ENCODE data around the gene RAD51D.
"Not testable (repeated sequence)": the region's sequence is repeated elsewhere in the genome, so short reads cannot be mapped to it uniquely, and the experiment has no call there.

The RAD51D gene

GRCh38 chr17:35064516-35065215, 55.0 kb downstream of the RAD51D start:
- DNase-seq, result peak; percentile 68

- peak; percentile 99 for DNase-seq
These were observed 56.0 kb downstream of the RAD51D start, which contains the start of gene RFFL for GRCh38 chr17:35063514-35064223. RFFL (minus strand) TSS chr17:35063707; CDS start chr17:35026553, 37,154 bp downstream.

- DNase-seq, result no peak
These were observed 57.4 kb downstream of the RAD51D start for GRCh38 chr17:35062308-35062707.

- no peak for DNase-seq
These were observed 62.2 kb downstream of the RAD51D start for GRCh38 chr17:35057332-35057915.

- no peak for DNase-seq
These were observed 63.6 kb downstream of the RAD51D start for GRCh38 chr17:35056013-35056412.

- no peak for DNase-seq
These were observed 66.5 kb downstream of the RAD51D start for GRCh38 chr17:35053204-35053603.

GRCh38 chr17:35052780-35053179, 66.9 kb downstream of the RAD51D start:
- DNase-seq, result no peak

- no peak for DNase-seq
These were observed 67.4 kb downstream of the RAD51D start for GRCh38 chr17:35052241-35052610.

GRCh38 chr17:35051579-35052240, 68.0 kb downstream of the RAD51D start:
- no peak for DNase-seq

- DNase-seq, result no peak
These were observed 68.5 kb downstream of the RAD51D start for GRCh38 chr17:35051183-35051578.

GRCh38 chr17:35050170-35050569, 69.5 kb downstream of the RAD51D start:
- DNase-seq, result no peak

- no peak for DNase-seq
These were observed 70.8 kb downstream of the RAD51D start for GRCh38 chr17:35048685-35049379.

GRCh38 chr17:35046740-35047283, 72.8 kb downstream of the RAD51D start:
- DNase-seq, result peak; percentile 78

GRCh38 chr17:35046245-35046644, 73.4 kb downstream of the RAD51D start:
- no peak for DNase-seq

- not testable (repeated sequence) for DNase-seq
These were observed 74.1 kb downstream of the RAD51D start for GRCh38 chr17:35045458-35045979.

- peak; percentile 39 for DNase-seq
These were observed 75.5 kb downstream of the RAD51D start for GRCh38 chr17:35044181-35044580.

Measured in NCI-H69 (cell line).